Measurements from ENCODE around the gene KLHL36. TPM values are rescaled to one million over a fixed set of nuclear protein-coding genes. Genes with fewer than 3 reads are reported as not detected.

KLHL36 gene
- total RNA-seq, 1 experiment from 2014 or later: 22.0 TPM

- ChIA-PET CTCF (interaction anchor here (0.5 kb wide), 1 partner anchor 410 kb away, joined by 4 read pairs; no protein-coding TSS in a partner anchor), POLR2A (ENCODE audit: low non-redundant PET) (no interaction called here)
- no peak for TF ChIP-seq CTCF (conservative IDR thresholded peaks at IDR 0.05; ENCODE audit: low read depth, low read length)
- no peak for TF ChIP-seq EZH2 (IDR thresholded peaks at IDR 0.05; ENCODE audit: borderline replicate concordance, low read depth, low read length, poor library complexity, severe bottlenecking)
- Histone ChIP-seq H3K27me3 (replicated peaks; ENCODE audit: insufficient read depth, low read depth, low read length, poor library complexity) (no peaks in the 10 kb centered on the region), H3K4me1 (ENCODE audit: insufficient read depth, low read length, poor library complexity, severe bottlenecking) (no peaks in the 10 kb centered on the region), H3K36me3 (ENCODE audit: insufficient read depth, low read length, poor library complexity, severe bottlenecking) (peaks cover 46% of the 10 kb centered on the region), H3K27ac (ENCODE audit: low read depth, low read length, poor library complexity, severe bottlenecking) (no peak overlapping the region), H3K4me3 (ENCODE audit: low read depth, low read length, poor library complexity, severe bottlenecking) (no peak overlapping the region), H3K9me3 (ENCODE audit: low read depth, low read length, poor library complexity, severe bottlenecking) (no peaks in the 10 kb centered on the region)
- DNase-seq (ENCODE audit: low spot score): no peak
- intact Hi-C loops (cut with micrococcal nuclease; ENCODE audit: unreplicated experiment): no loop called here
- no TSS peak for BruUV-seq (replicated peaks)
Measured at GRCh38 chr16:84659656-84660300, 11.5 kb downstream of the KLHL36 start.

GRCh38 chr16:84660973-84661372 lies 12.7 kb downstream of the KLHL36 start:
- ChIA-PET CTCF (no interaction called here), POLR2A (ENCODE audit: low non-redundant PET) (no interaction called here)
- Histone ChIP-seq H3K4me3 (ENCODE audit: low read depth, low read length, poor library complexity, severe bottlenecking) (no peak overlapping the region), H3K9me3 (ENCODE audit: low read depth, low read length, poor library complexity, severe bottlenecking) (no peaks in the 10 kb centered on the region), H3K4me1 (ENCODE audit: insufficient read depth, low read length, poor library complexity, severe bottlenecking) (no peaks in the 10 kb centered on the region), H3K27me3 (replicated peaks; ENCODE audit: insufficient read depth, low read depth, low read length, poor library complexity) (no peaks in the 10 kb centered on the region), H3K36me3 (ENCODE audit: insufficient read depth, low read length, poor library complexity, severe bottlenecking) (peaks cover 46% of the 10 kb centered on the region), H3K27ac (ENCODE audit: low read depth, low read length, poor library complexity, severe bottlenecking) (no peak overlapping the region)
- DNase-seq (ENCODE audit: low spot score): no peak
- no TSS peak for BruUV-seq (replicated peaks)
- intact Hi-C loops (cut with micrococcal nuclease; ENCODE audit: unreplicated experiment): no loop called here
- TF ChIP-seq EZH2 (IDR thresholded peaks at IDR 0.05; ENCODE audit: borderline replicate concordance, low read depth, low read length, poor library complexity, severe bottlenecking): no peak
- no peak for TF ChIP-seq CTCF (conservative IDR thresholded peaks at IDR 0.05; ENCODE audit: low read depth, low read length)

GRCh38 chr16:84661418-84662060 lies 13.2 kb downstream of the KLHL36 start:
- no TSS peak for BruUV-seq (replicated peaks)
- Histone ChIP-seq H3K27ac (ENCODE audit: low read depth, low read length, poor library complexity, severe bottlenecking) (no peak overlapping the region), H3K36me3 (ENCODE audit: insufficient read depth, low read length, poor library complexity, severe bottlenecking) (peaks cover 46% of the 10 kb centered on the region), H3K4me1 (ENCODE audit: insufficient read depth, low read length, poor library complexity, severe bottlenecking) (no peaks in the 10 kb centered on the region), H3K9me3 (ENCODE audit: low read depth, low read length, poor library complexity, severe bottlenecking) (no peaks in the 10 kb centered on the region), H3K27me3 (replicated peaks; ENCODE audit: insufficient read depth, low read depth, low read length, poor library complexity) (no peaks in the 10 kb centered on the region), H3K4me3 (ENCODE audit: low read depth, low read length, poor library complexity, severe bottlenecking) (no peak overlapping the region)
- no peak for TF ChIP-seq EZH2 (IDR thresholded peaks at IDR 0.05; ENCODE audit: borderline replicate concordance, low read depth, low read length, poor library complexity, severe bottlenecking)
- TF ChIP-seq CTCF (conservative IDR thresholded peaks at IDR 0.05; ENCODE audit: low read depth, low read length): no peak
- intact Hi-C loops (cut with micrococcal nuclease; ENCODE audit: unreplicated experiment): no loop called here
- POLR2A ChIA-PET (ENCODE audit: low non-redundant PET): no interaction called here
- DNase-seq (ENCODE audit: low spot score): no peak
- CTCF ChIA-PET: no interaction called here

All from A673 (cell line).